Measurements from ENCODE around the gene SMCP. TPM values are rescaled to one million over a fixed set of nuclear protein-coding genes. Genes with fewer than 3 reads are reported as not detected.

Gene SMCP
- polyA plus RNA-seq, 2 of the 4 experiments (the other 2 are of a cell fraction): not detected

Other genes starting within 250 kb of the SMCP start
- not detected in 2 replicates for gene LCE2D, start 214.9 kb upstream of the SMCP start, polyA plus RNA-seq (2011; rRNA removed)
- not detected in 3 replicates for gene LCE2D, start 214.9 kb upstream of the SMCP start, polyA plus RNA-seq (2017; fragmentation: RNase III; extraction: RNeasy Plus Mini Kit Qiagen cat#74134 plus additional on column Dnase treatment)
- not detected in 2 replicates for gene LCE2C, start 203.0 kb upstream of the SMCP start, polyA plus RNA-seq (2011; rRNA removed)
- not detected in 3 replicates for gene LCE2C, start 203.0 kb upstream of the SMCP start, polyA plus RNA-seq (2017; fragmentation: RNase III; extraction: RNeasy Plus Mini Kit Qiagen cat#74134 plus additional on column Dnase treatment)
- gene LCE2B, start 192.2 kb upstream of the SMCP start, polyA plus RNA-seq (2011; rRNA removed): not detected in 2 replicates
- not detected in 3 replicates for gene LCE2B, start 192.2 kb upstream of the SMCP start, polyA plus RNA-seq (2017; fragmentation: RNase III; extraction: RNeasy Plus Mini Kit Qiagen cat#74134 plus additional on column Dnase treatment)
- not detected in 2 replicates for gene LCE2A, start 180.0 kb upstream of the SMCP start, polyA plus RNA-seq (2011; rRNA removed)
- gene LCE2A, start 180.0 kb upstream of the SMCP start, polyA plus RNA-seq (2017; fragmentation: RNase III; extraction: RNeasy Plus Mini Kit Qiagen cat#74134 plus additional on column Dnase treatment): not detected in 3 replicates
- gene LCE4A, start 170.2 kb upstream of the SMCP start, polyA plus RNA-seq (2011; rRNA removed): not detected in 2 replicates
- not detected in 3 replicates for gene LCE4A, start 170.2 kb upstream of the SMCP start, polyA plus RNA-seq (2017; fragmentation: RNase III; extraction: RNeasy Plus Mini Kit Qiagen cat#74134 plus additional on column Dnase treatment)
- not detected in 2 replicates for gene KPRP, start 120.3 kb upstream of the SMCP start, polyA plus RNA-seq (2011; rRNA removed)
- gene KPRP, start 120.3 kb upstream of the SMCP start, polyA plus RNA-seq (2017; fragmentation: RNase III; extraction: RNeasy Plus Mini Kit Qiagen cat#74134 plus additional on column Dnase treatment): not detected in 3 replicates
- not detected in 2 replicates for gene LCE1F, start 103.2 kb upstream of the SMCP start, polyA plus RNA-seq (2011; rRNA removed)
- not detected in 3 replicates for gene LCE1F, start 103.2 kb upstream of the SMCP start, polyA plus RNA-seq (2017; fragmentation: RNase III; extraction: RNeasy Plus Mini Kit Qiagen cat#74134 plus additional on column Dnase treatment)
- not detected in 2 replicates for gene LCE1E, start 92.1 kb upstream of the SMCP start, polyA plus RNA-seq (2011; rRNA removed)
- not detected in 3 replicates for gene LCE1E, start 92.1 kb upstream of the SMCP start, polyA plus RNA-seq (2017; fragmentation: RNase III; extraction: RNeasy Plus Mini Kit Qiagen cat#74134 plus additional on column Dnase treatment)
- not detected in 2 replicates for gene LCE1D, start 81.6 kb upstream of the SMCP start, polyA plus RNA-seq (2011; rRNA removed)
- not detected in 3 replicates for gene LCE1D, start 81.6 kb upstream of the SMCP start, polyA plus RNA-seq (2017; fragmentation: RNase III; extraction: RNeasy Plus Mini Kit Qiagen cat#74134 plus additional on column Dnase treatment)
- not detected in 2 replicates for gene LCE1C, start 71.7 kb upstream of the SMCP start, polyA plus RNA-seq (2011; rRNA removed)
- not detected in 3 replicates for gene LCE1C, start 71.7 kb upstream of the SMCP start, polyA plus RNA-seq (2017; fragmentation: RNase III; extraction: RNeasy Plus Mini Kit Qiagen cat#74134 plus additional on column Dnase treatment)
- not detected in 2 replicates for gene LCE1B, start 66.4 kb upstream of the SMCP start, polyA plus RNA-seq (2011; rRNA removed)
- gene LCE1B, start 66.4 kb upstream of the SMCP start, polyA plus RNA-seq (2017; fragmentation: RNase III; extraction: RNeasy Plus Mini Kit Qiagen cat#74134 plus additional on column Dnase treatment): not detected in 3 replicates
- not detected in 2 replicates for gene LCE1A, start 50.8 kb upstream of the SMCP start, polyA plus RNA-seq (2011; rRNA removed)
- not detected in 3 replicates for gene LCE1A, start 50.8 kb upstream of the SMCP start, polyA plus RNA-seq (2017; fragmentation: RNase III; extraction: RNeasy Plus Mini Kit Qiagen cat#74134 plus additional on column Dnase treatment)
- not detected in 2 replicates for gene LCE6A, start 35.5 kb upstream of the SMCP start, polyA plus RNA-seq (2011; rRNA removed)
- gene LCE6A, start 35.5 kb upstream of the SMCP start, polyA plus RNA-seq (2017; fragmentation: RNase III; extraction: RNeasy Plus Mini Kit Qiagen cat#74134 plus additional on column Dnase treatment): not detected in 3 replicates
- gene LCE7A, start 18.3 kb upstream of the SMCP start, polyA plus RNA-seq (2011; rRNA removed): not detected in 2 replicates
- not detected in 3 replicates for gene LCE7A, start 18.3 kb upstream of the SMCP start, polyA plus RNA-seq (2017; fragmentation: RNase III; extraction: RNeasy Plus Mini Kit Qiagen cat#74134 plus additional on column Dnase treatment)
- gene IVL, start 30.2 kb downstream of the SMCP start, polyA plus RNA-seq (2011; rRNA removed): not detected in 2 replicates
- gene IVL, start 30.2 kb downstream of the SMCP start, polyA plus RNA-seq (2017; fragmentation: RNase III; extraction: RNeasy Plus Mini Kit Qiagen cat#74134 plus additional on column Dnase treatment): not detected in 3 replicates
- gene SPRR5, start 68.9 kb downstream of the SMCP start, polyA plus RNA-seq (2011; rRNA removed): not detected in 2 replicates
- gene SPRR5, start 68.9 kb downstream of the SMCP start, polyA plus RNA-seq (2017; fragmentation: RNase III; extraction: RNeasy Plus Mini Kit Qiagen cat#74134 plus additional on column Dnase treatment): not detected in 3 replicates
- not detected in 2 replicates for gene SPRR4, start 92.3 kb downstream of the SMCP start, polyA plus RNA-seq (2011; rRNA removed)
- gene SPRR4, start 92.3 kb downstream of the SMCP start, polyA plus RNA-seq (2017; fragmentation: RNase III; extraction: RNeasy Plus Mini Kit Qiagen cat#74134 plus additional on column Dnase treatment): not detected in 3 replicates
- not detected in 2 replicates for gene SPRR1A, start 105.8 kb downstream of the SMCP start, polyA plus RNA-seq (2011; rRNA removed)
- gene SPRR1A, start 105.8 kb downstream of the SMCP start, polyA plus RNA-seq (2017; fragmentation: RNase III; extraction: RNeasy Plus Mini Kit Qiagen cat#74134 plus additional on column Dnase treatment): not detected in 3 replicates
- gene SPRR3, start 123.4 kb downstream of the SMCP start, polyA plus RNA-seq (2011; rRNA removed): not detected in 2 replicates
- not detected in 3 replicates for gene SPRR3, start 123.4 kb downstream of the SMCP start, polyA plus RNA-seq (2017; fragmentation: RNase III; extraction: RNeasy Plus Mini Kit Qiagen cat#74134 plus additional on column Dnase treatment)
- not detected in 2 replicates for gene SPRR1B, start 152.9 kb downstream of the SMCP start, polyA plus RNA-seq (2011; rRNA removed)
- gene SPRR1B, start 152.9 kb downstream of the SMCP start, polyA plus RNA-seq (2017; fragmentation: RNase III; extraction: RNeasy Plus Mini Kit Qiagen cat#74134 plus additional on column Dnase treatment): not detected in 3 replicates
- gene SPRR2D, start 162.8 kb downstream of the SMCP start, polyA plus RNA-seq (2011; rRNA removed): not detected in 2 replicates
- not detected in 3 replicates for gene SPRR2D, start 162.8 kb downstream of the SMCP start, polyA plus RNA-seq (2017; fragmentation: RNase III; extraction: RNeasy Plus Mini Kit Qiagen cat#74134 plus additional on column Dnase treatment)
- gene SPRR2A, start 179.2 kb downstream of the SMCP start, polyA plus RNA-seq (2011; rRNA removed): not detected in 2 replicates
- gene SPRR2A, start 179.2 kb downstream of the SMCP start, polyA plus RNA-seq (2017; fragmentation: RNase III; extraction: RNeasy Plus Mini Kit Qiagen cat#74134 plus additional on column Dnase treatment): not detected in 3 replicates
- gene SPRR2B, start 193.3 kb downstream of the SMCP start, polyA plus RNA-seq (2011; rRNA removed): not detected in 2 replicates
- gene SPRR2B, start 193.3 kb downstream of the SMCP start, polyA plus RNA-seq (2017; fragmentation: RNase III; extraction: RNeasy Plus Mini Kit Qiagen cat#74134 plus additional on column Dnase treatment): not detected in 3 replicates
- not detected in 2 replicates for gene SPRR2E, start 216.2 kb downstream of the SMCP start, polyA plus RNA-seq (2011; rRNA removed)
- gene SPRR2E, start 216.2 kb downstream of the SMCP start, polyA plus RNA-seq (2017; fragmentation: RNase III; extraction: RNeasy Plus Mini Kit Qiagen cat#74134 plus additional on column Dnase treatment): not detected in 3 replicates
- gene SPRR2F, start 235.2 kb downstream of the SMCP start, polyA plus RNA-seq (2011; rRNA removed): not detected in 2 replicates
- not detected in 3 replicates for gene SPRR2F, start 235.2 kb downstream of the SMCP start, polyA plus RNA-seq (2017; fragmentation: RNase III; extraction: RNeasy Plus Mini Kit Qiagen cat#74134 plus additional on column Dnase treatment)

Data from A549 (cell line).